HG03558 (cell line): ENCODE results near the gene CNPY1.
"Not testable (repeated sequence)": the region's sequence is repeated elsewhere in the genome, so short reads cannot be mapped to it uniquely, and the experiment has no call there.

Experiments
- ATAC-seq: cut with Tn5 transposase; IDR thresholded peaks from one replicate; pipeline ENCODE4 v1.9.1; 2021; ENCODE audit warnings: moderate number of reproducible peaks; ENCODE audit not compliant: unreplicated experiment; ENCODE audit errors: extremely low read depth

The CNPY1 gene

GRCh38 chr7:155546449-155546848 is at the start of gene CNPY1:
Gene CNPY1 (minus strand): TSS chr7:155546559. CDS start chr7:155545929, 630 bp downstream.
- ATAC-seq, result not testable (repeated sequence)

GRCh38 chr7:155594961-155595366 is 48.6 kb upstream of the CNPY1 start:
- no peak for ATAC-seq

DNA sequence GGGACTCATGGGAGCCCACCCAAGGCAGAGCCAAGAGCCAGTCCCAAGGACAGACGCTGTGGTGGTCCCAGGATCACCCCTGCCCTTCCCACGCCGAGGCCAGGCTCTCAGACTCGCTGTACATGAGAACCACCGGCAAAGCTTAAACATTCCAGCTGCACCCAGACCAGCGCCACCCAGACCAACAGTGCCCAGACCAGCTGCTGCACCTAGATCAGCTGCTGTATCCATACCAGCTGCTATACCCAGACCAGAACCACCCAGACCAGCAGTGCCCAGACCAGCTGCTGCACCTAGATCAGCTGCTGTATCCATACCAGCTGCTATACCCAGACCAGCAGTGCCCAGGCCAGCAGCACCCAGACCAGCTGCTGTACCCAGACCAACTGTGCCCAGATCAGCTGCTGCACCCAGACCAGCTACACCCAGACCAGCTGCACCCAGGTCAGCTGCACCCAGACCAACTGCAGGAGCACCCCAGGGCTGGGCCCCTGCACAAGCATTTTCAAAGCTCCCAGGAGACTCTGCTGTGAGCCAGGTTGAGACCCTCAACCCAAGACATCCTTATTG is 47.9 kb upstream of the CNPY1 start:
- ATAC-seq, result no peak

DNA sequence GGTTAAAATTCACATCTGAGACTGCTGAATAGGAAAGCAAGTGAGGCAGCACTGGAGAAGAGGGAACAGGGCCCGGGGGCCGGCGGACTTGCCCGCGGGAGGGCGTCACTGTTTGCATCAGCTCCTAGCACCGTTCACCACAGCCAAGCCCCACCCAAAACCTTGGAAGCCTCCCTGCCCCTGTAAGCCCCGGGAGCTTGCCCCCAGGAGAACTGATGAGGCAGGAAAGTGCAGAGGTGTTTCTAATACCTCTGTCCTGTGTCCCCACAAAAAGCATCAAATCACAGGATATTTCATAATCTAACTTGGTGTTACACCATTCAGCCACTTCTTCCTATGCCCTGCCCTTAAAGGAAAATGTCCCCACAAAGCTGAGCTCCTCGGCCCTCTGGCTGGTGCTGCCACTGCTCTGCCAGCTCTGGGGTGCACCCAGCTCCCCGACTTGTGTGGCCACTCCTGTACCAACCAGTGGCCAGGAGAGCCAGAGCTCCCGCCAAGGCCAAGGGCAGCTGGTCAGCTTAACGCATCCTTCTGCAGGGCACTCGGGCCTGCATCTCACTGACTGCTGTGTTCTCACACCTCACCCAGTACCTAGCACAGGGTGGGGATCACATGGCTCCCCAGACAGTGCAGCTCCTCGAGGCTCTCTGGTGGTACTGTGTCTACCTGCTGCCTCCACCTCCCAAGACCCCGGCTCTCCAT is 47.3 kb upstream of the CNPY1 start:
- no peak for ATAC-seq

DNA sequence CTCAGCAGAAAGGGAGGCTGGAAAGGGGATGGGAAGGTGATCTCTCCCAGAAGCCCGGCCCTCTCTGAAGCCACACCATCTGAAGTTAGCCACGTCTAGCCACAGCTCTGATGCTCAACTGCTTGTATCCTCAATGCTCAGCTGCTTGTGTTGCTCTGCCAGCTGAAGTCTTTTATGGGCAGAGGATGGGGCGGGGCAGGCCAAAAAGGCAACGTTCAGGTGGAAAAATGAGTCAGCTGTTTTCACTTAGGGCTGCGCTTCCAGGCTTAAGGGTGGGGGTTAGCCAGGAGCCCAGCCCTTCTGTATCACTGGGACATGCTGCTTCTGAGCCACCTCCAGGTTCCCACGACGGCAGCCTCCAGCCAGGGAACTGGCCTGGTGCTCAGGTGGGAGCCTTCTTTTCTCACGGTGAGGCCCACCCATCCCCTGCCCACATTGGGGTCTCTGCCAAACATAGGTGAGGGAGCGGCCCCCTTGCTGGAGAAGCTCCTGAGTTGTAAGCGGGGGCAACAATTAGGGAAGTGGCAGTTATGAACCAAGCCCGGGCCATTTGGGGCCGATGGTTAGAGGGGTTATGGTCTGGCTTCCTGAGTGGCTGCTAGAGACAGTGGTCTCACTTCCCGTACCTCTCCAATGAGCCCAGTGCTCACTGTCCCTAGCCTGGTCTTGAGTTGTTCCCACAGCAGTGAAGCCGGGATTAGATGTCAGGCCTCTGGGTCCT is 44.9 kb upstream of the CNPY1 start:
- no peak for ATAC-seq

DNA sequence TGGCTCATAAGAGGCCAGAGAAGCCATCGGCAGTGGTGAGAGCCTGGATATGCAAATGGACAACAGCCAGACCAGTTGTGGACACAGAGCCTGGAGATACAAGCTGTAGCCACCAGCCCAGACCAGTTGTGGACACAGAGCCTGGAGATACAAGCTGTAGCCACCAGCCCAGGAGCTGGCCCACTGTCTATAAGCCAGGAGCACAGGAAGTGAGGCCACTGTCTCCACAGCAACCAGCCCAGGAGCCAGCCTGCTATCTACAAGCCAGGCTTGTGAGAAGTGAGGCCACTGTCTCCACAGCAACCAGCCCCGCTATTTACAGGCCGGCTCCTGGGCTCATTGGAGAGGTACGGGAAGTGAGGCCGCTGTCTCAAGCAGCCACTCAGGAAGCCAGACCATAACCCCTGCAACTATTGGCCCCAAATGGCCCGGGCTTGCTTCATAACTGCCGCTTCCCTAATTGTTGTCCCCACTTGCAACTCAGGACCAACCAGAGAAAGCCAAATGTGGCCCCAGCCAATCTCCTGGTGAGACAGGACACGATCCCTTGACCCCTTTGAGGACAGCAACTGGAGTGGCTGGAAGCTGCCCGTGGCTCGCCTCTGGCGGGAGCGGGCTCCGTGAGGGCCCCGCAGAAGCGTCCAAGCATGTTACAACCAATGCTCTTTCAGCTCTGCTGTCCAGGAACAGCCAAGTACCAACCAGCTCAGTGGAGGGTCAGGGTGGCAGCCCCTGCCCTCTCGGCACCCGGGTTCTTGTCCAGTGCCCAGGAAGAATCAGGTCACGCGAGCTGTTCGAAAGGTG is 44.1 kb upstream of the CNPY1 start:
- no peak for ATAC-seq

DNA sequence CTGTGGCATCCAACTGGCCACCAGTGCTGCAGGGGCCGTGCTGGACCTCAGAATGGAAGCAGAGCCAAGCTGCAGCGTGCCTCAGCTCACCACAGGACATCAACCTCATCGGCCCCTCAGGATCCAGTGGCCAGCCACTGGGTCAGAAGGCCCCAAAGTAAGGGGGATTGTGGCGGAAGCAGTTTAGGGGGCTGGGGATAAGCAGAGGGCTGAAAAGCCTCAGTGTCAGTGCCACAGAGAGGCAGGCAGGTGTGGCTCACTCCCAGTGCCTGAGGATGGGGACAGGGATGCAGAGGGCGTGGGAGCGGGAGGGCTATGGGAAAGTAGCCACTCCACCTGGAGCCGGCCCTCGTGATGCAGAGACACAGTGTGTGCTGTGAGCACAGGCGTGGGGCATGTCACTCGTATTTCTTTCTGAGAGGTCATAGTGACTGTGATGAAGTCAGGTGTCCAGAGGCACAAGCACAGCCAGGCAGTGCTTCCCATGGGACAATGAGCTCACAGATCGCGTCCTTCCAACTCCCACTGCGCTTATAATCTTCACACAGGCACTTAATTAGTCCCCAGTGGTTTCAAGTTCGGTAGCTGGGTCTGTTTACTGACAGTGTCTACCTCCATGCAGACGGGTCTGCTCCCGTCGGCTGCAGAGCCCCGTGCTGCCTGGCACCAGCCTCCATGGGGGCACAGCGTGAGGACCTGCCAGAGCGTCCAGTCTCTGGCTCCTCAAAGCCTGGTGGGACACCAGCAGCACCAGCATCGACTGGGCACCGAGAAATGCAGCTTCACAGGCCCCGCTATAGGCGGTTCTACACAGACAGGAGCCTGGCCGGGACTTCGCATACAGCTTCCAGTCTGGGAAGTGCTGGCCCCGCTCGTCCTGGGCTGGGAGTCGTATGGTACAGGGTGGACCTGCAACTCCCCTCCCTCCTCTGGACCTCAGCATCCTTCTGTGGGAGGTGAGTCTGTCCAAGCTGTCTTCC is 42.9 kb upstream of the CNPY1 start:
- no peak for ATAC-seq

GRCh38 chr7:155588468-155588998 is 42.2 kb upstream of the CNPY1 start:
- no peak for ATAC-seq

DNA sequence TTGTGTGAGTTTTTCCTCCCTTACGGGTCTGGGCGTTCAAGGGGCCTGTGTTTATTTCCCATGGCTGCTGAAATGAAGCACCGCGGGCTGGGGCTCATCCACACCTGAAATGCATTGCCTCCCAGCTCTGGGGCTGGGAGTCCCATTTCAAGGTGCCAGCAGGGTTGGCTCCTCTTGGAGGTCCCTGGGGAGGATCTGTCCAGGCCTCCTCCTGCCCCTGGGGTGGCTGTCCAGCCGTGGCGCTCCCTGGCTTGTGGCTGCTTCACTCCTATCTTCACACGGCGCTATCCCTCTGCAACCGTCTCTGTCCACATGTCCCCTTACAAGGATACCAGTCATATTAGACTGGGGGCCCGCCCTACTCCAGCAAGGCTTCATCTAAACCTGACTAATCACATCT is 41.1 kb upstream of the CNPY1 start:
- ATAC-seq, result no peak

DNA sequence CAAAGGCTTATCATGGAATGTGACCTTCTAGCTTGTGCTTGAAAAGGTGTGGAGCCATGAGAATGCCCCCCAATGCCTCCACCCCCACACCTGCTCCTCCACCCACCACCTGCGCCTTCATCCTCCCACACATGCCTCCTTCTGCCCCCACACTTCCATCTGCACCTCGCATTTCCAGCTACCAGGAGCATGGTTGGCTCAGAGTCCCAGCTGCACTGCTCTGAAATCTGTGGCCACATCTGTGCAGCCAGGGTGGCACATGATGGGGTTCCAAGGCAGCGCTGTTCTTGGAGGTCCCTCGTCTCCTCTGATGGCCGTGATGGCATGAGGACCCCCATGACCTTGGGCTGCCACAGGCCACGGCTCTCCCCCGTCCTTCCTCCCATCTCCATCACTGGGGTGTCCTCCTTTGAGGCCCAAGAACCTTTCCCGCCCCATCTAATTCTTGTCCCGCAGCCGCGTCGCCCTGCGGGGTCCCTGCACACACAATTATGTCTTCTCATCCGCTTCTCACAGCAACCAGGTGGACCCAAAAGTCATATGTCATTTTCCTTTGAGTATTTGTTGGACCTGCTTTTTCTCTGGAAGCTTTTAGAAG is 40.6 kb upstream of the CNPY1 start:
- ATAC-seq, result no peak

- ATAC-seq, result no peak
Measured at GRCh38 chr7:155585951-155586350, 39.6 kb upstream of the CNPY1 start.

DNA sequence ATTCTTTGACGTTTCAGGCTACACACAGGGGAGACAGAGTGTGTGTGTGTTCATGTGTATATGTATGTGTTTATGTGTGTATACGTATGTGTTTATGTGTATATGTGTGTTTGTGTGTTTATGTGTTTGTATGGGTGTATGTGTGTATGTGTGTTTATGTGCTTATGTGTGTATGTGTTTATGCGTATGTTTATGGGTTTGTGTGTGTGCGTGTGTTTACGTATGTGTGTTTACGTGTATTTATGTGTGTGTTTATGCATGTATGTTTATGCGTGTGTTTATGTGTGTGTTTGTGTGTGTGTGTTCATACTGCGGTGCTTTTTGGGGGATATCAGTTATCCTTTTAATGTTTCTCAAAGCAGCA is 39.2 kb upstream of the CNPY1 start:
- ATAC-seq, result no peak

GRCh38 chr7:155584763-155585531 is 38.6 kb upstream of the CNPY1 start:
- ATAC-seq, result no peak

DNA sequence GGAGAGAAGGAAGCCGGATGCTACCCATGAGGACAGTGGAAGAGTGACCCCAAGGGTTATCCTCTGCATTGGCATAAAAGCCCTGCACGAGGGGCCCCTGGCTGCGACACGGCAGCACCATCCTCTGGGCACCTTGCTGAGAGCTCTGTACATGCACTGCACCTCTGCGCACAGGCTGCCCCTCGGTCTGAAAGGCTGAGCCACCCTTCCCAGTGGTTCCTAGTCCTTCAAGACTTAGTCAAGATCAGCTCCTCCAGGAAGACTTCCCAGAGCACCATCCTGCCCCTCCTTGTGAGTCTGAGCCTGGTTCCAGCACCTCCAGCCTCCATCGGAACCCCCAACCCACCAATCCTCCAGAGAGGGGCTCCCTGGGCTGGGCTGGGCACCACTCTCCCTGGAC is 37.9 kb upstream of the CNPY1 start:
- no peak for ATAC-seq

DNA sequence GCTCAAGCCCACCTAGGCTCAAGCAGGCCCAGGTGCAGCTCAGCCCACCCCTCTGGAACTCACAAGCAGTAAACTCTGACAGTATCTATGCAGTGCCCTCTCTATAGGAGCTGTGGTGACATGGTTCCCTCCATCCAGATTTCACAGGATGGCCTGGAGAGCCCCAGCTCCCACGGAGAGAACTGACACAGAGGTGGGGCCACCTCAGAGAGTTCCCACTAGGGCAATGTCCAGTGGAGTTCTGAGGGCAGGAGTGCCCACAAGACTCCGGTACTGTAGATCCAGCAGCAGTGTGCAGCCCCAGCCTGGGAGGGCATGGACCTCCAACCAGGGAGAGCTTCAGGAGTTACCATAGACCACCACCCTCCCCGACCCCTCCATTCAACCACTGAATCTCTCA is 37.3 kb upstream of the CNPY1 start:
- ATAC-seq, result no peak

- no peak for ATAC-seq
Measured at GRCh38 chr7:155581954-155582353, 35.6 kb upstream of the CNPY1 start.

DNA sequence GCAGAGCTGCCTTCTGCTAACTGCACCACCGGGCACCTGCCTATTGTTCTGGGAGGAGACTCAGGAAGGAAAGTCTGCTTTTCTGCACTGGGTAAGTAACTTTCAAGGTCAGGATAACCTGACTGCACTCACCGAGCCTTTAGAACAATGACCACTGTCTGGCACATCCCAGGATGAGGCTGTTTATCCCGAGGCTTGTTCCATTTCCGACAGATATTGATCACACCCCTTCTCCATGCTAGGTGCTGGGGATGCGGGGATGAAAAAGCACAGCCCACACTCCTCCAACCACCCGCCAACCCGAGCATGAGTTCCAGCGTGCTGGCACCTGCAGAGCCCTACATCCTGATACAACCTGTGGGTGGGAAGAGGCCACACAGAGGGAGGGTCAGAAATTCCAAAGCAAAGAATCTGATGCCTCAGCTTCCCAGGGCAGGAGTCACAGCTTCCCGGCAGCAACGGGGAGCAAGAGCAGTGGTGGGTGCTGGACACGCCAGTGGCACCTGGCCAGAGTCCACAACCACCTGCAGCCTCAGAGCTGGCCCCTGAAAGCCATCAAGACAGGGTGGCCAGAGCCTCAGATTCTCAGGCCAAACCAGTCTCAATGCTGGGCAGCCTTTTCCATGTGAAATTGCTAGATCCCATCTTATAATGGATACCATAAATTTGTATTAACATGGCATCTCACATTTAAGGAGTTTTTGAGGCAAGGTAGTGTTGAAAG is 34.9 kb upstream of the CNPY1 start:
- no peak for ATAC-seq

DNA sequence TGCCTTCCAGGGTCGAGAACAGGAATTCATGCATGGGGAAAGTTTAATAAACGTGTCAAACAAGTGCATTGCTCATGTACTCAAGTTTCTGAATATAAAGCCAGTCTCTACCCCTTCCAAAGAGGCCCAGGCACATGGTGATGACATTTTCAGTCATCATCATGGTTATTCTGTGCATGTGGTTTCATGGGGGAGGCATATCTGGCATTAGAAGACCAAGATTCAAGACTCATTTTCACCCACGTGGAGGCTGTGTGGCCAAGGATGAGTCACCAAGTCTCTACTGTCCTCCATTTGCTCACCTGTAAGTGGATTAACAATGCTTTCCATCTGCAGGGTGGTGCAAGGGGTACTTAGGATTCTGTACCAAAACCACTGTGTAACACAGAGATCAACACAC is 34.0 kb upstream of the CNPY1 start:
- no peak for ATAC-seq
